ENCODE measurements around the gene TMEM234. TPM values are rescaled to one million over a fixed set of nuclear protein-coding genes. Genes with fewer than 3 reads are reported as not detected.
A peak's percentile ranks its signal among the peaks of the same experiment; 100 is the strongest.

TMEM234 gene
- total RNA-seq, 1 donor from 2014 or later = 22.3 TPM

GRCh38 chr1:32257227-32257508, 35.0 kb upstream of the TMEM234 start:
- Histone ChIP-seq H3K36me3 (no peaks in the 10 kb centered on the region), H3K27me3 (no peaks in the 10 kb centered on the region), H3K27ac (no peak overlapping the region), H3K9me3 (no peaks in the 10 kb centered on the region), H3K4me1 (peaks cover 5% of the 10 kb centered on the region), H3K4me3 (no peak overlapping the region)
- ATAC-seq (no peak), DNase-seq (no peak)
- intact Hi-C loops (cut with DNase I) = no loop called here
- TF ChIP-seq CTCF (IDR thresholded peaks at IDR 0.05) = no peak

GRCh38 chr1:32256473-32257226, 34.5 kb upstream of the TMEM234 start:
- Histone ChIP-seq H3K4me3 (no peak overlapping the region), H3K36me3 (no peaks in the 10 kb centered on the region), H3K9me3 (no peaks in the 10 kb centered on the region), H3K27ac (no peak overlapping the region), H3K27me3 (no peaks in the 10 kb centered on the region), H3K4me1 (peaks cover 8% of the 10 kb centered on the region)
- DNase-seq (no peak), ATAC-seq (no peak)
- no peak for TF ChIP-seq CTCF (IDR thresholded peaks at IDR 0.05)
- intact Hi-C loops (cut with DNase I) = no loop called here

- Histone ChIP-seq H3K4me3 (no peak overlapping the region), H3K4me1 (peaks cover 18% of the 10 kb centered on the region), H3K27me3 (no peaks in the 10 kb centered on the region), H3K36me3 (no peaks in the 10 kb centered on the region), H3K27ac (no peak overlapping the region), H3K9me3 (no peaks in the 10 kb centered on the region)
- no peak for TF ChIP-seq CTCF (IDR thresholded peaks at IDR 0.05)
- intact Hi-C loops (cut with DNase I) = no loop called here
- no peak for DNase-seq
- ATAC-seq = no peak
Observed at GRCh38 chr1:32255072-32256071, 33.2 kb upstream of the TMEM234 start.

- TF ChIP-seq CTCF (IDR thresholded peaks at IDR 0.05) = no peak
- H3K4me1 ChIP-seq = peaks cover 37% of the 10 kb centered on the region
- H3K27me3 ChIP-seq = no peaks in the 10 kb centered on the region
- no peak for DNase-seq
- intact Hi-C loops (cut with DNase I) = no loop called here
- H3K27ac ChIP-seq = peak within 1 kb of the TSS; percentile 75
- no peak for ATAC-seq
- no peaks in the 10 kb centered on the region for H3K9me3 ChIP-seq
- H3K4me3 ChIP-seq = peak within 1 kb of the TSS; percentile 40
- no peaks in the 10 kb centered on the region for H3K36me3 ChIP-seq
Observed at GRCh38 chr1:32250893-32251716, 29.0 kb upstream of the TMEM234 start, which contains the start of gene LCK. TSS of gene LCK (plus strand) at chr1:32251265. CDS start at chr1:32274330, 23,065 bp downstream.

- DNase-seq (no peak), ATAC-seq (peak; percentile 41)
- Histone ChIP-seq H3K27me3 (no peaks in the 10 kb centered on the region), H3K36me3 (no peaks in the 10 kb centered on the region), H3K9me3 (no peaks in the 10 kb centered on the region), H3K4me3 (no peak overlapping the region), H3K4me1 (peaks cover 45% of the 10 kb centered on the region), H3K27ac (peak overlapping the region; percentile 75)
- intact Hi-C loops (cut with DNase I) = loop anchor here (10.0 kb wide), 1 partner anchor 45 kb away; the partner anchor contains the start of gene HDAC1
- TF ChIP-seq CTCF (IDR thresholded peaks at IDR 0.05) = no peak
Observed at GRCh38 chr1:32249831-32250525, 27.8 kb upstream of the TMEM234 start.

Measured in upper lobe of right lung (tissue), 1 donor.